ENCODE results near the gene TM7SF2.

Gene TM7SF2

GRCh38 chr11:65111744-65112545, at the start of gene TM7SF2:
Gene TM7SF2 (plus strand): TSS chr11:65111872. CDS start chr11:65112016, 144 bp downstream.
- DNase-seq (ENCODE audit: low spot score) = peak; percentile 95

GRCh38 chr11:65063532-65063931, 48.1 kb upstream of the TM7SF2 start:
- no peak for DNase-seq (ENCODE audit: low spot score)

GRCh38 chr11:65064847-65065240, 46.8 kb upstream of the TM7SF2 start:
- DNase-seq (ENCODE audit: low spot score) = no peak

DNA sequence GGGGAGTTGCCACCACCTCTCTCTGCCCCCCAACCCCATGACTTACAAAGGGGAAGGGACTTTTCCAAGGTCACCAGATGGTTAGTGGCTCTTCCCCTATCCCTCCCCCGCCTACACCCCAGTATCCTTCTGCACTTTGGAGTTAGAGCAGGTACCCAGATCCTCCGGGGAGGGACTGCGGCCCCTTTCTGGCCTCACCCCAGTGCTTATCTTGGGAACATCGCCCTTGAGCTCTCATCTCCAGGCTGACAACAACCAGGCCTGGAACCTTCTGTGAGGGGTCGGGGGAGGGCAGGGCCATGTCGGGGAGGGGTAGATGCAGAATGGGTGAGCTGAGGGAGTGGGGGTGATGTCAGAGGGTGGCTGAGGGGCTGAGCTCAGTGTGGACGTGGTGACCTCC, 45.8 kb upstream of the TM7SF2 start:
- no peak for DNase-seq (ENCODE audit: low spot score)

- DNase-seq (ENCODE audit: low spot score) = no peak
Measured at GRCh38 chr11:65066315-65066714, 45.4 kb upstream of the TM7SF2 start.

GRCh38 chr11:65066805-65067291, 44.8 kb upstream of the TM7SF2 start:
- no peak for DNase-seq (ENCODE audit: low spot score)

GRCh38 chr11:65067446-65067845, 44.2 kb upstream of the TM7SF2 start:
- DNase-seq (ENCODE audit: low spot score) = no peak

- DNase-seq (ENCODE audit: low spot score) = no peak
Measured at GRCh38 chr11:65069217-65069616, 42.5 kb upstream of the TM7SF2 start.

- no peak for DNase-seq (ENCODE audit: low spot score)
Measured at GRCh38 chr11:65071907-65072630, 39.6 kb upstream of the TM7SF2 start.

DNA sequence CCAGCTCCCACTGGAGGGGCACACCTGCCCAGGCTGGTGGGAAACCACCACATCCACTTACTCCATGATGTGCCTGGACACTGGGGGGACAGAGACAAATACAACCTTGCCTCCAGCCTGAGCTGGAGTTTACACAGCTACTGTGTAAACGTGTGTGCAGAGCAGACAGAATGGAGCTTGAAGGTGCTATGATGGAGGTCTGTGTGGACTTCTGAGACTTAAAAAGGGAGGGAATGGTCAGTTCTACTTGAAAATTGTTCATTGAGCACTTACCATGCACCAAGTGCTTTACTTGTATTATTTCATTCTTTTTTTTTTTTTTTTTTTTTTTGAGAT, 39.1 kb upstream of the TM7SF2 start:
- DNase-seq (ENCODE audit: low spot score) = no peak

DNA sequence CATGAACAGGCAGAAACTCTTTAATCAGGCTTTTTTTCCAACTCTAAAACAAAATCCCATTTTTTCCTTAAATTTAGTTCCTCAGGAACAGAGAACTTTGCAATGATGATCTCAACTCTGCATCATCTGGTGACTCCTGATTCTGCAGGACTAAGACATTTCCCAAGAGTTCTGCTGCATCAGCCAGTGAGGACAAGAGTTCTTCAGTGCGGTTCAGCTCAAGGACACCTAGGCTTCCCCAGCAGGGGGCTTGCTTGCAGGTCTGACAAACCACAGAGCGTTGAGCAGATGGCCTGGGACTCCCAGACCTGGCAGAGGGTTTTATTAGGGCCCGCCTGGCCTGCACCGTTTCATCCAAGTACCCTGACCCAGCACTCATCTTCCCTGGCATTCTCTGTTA, 34.2 kb upstream of the TM7SF2 start:
- no peak for DNase-seq (ENCODE audit: low spot score)

DNA sequence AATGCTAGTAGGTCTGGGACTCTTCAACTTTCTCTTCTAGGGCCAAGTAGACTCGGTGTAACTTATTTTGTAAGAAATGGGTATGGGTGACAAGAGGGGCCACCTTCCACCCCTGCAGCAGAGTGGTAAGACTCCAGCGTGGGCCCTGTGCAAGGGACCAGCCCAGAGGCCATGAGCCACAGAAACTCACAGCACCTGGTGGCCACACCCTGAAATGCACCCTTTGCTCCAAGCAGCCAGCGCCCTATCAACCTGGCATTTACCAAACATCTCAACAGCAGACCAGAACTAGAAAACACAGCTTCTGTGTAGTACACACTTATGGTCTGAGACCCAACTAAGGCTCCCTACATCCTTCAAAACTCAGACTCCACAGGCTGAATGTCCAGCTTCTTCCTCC, 33.5 kb upstream of the TM7SF2 start:
- DNase-seq (ENCODE audit: low spot score) = peak; percentile 64

GRCh38 chr11:65078786-65079342, 32.8 kb upstream of the TM7SF2 start:
- DNase-seq (ENCODE audit: low spot score) = no peak

DNA sequence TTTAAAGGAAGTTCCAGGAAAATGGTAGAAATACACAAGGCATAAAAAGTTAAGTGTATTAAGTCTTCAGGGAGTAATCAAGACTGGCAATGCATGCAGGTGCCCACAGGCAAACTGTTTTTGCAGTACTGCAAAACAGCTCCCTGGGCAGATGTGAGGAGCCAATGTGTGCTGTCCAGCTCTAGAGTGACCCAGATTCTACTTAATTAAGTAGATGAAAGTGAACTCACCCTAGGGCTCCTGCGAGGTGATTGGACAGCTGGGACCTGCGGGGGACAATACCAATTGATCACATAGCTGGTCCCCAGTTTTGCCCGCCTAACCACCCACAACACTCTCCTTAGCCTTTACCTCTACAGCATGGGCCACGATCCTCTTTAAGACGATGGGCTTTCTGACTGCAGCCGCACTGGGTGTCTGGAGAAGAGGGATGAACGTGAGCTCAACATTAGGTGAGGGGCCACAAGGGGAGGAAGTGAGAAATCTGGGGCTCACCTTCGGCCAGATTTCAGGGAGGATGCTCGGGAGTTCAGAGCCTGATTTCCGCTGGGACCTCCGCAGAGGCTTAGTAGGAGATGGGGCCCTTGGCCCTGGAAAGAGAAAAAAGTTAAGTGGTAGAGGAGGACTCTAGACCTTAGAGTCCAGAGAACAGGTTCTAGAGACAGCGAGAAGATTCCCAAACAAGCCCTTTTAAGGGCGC, 28.4 kb upstream of the TM7SF2 start:
- no peak for DNase-seq (ENCODE audit: low spot score)

DNA sequence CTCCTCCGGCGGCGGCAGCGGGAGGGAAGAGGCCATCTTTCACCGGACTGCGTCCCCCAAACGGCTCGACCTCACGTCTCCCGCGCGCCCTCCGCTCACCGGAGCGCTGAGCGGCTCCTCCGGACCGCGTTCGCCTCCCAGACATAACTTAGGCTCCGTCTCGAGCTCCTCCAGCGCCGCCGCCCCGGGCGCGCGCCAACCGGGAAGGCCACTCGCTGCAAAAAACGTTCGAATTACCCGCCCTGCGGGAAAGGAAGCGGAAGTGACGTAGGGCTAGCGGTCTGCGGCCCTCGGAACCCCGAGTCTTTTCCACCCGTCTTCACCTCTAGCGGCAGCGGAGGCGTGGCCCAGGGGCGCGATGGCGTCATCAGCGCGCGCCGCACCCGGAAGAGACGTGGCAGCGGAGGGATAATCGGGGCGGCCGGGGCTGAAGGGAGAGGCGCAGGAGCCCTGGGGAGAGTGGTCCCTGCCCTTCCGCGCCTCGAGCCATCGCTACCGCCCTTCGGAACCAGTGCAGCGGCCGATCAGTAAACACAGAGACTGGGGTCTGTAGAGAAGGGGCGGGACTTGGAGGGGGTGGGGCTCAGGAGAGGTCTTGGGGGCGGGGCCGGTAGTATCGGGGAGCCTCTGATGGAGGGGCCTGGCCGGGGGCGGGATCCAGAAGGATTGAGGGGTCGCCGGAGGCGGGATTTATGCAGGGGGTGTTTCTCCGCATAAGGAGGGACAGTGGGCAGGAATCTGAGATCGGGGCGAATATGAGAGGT, 27.7 kb upstream of the TM7SF2 start, which contains the start of the genes CDCA5 and ZFPL1:
Gene CDCA5 (minus strand): TSS at position 207 of the 764 bp plus-strand sequence. CDS start 62 bp downstream, at position 145.
Gene ZFPL1 (plus strand): TSS at position 389 of the 764 bp plus-strand sequence. CDS start 477 bp downstream, outside the sequence.
- DNase-seq (ENCODE audit: low spot score) = peak; percentile 98

DNA sequence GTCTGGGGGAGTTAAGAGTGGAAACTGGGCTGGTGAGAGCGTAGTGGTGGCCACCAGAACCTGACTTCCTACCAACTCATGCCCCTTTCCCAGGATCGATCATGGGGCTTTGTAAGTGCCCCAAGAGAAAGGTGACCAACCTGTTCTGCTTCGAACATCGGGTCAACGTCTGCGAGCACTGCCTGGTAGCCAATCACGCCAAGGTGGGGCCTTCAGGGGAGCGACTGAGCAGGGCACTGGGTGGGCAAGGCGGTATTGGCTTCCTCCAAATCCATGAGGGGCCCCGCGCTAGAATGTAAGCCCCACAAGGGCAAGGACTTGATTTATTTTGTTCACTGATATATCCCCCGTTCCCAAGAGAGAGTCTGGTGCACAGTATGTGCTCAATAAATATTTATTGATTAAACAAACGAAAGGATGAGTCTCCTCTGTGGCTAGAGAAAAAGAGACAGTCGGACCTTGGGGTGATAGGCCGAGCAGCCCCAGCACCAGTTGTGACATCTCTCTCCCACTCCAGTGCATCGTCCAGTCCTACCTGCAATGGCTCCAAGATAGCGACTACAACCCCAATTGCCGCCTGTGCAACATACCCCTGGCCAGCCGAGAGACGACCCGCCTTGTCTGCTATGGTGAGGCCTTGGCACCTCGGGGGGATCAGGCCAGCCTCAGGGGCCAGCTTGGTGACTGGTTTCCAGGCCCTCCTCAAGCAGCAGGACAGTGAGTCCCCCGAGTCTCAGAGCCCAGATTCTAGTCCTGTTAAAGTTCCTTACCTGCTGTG, 26.9 kb upstream of the TM7SF2 start:
- DNase-seq (ENCODE audit: low spot score) = no peak

DNA sequence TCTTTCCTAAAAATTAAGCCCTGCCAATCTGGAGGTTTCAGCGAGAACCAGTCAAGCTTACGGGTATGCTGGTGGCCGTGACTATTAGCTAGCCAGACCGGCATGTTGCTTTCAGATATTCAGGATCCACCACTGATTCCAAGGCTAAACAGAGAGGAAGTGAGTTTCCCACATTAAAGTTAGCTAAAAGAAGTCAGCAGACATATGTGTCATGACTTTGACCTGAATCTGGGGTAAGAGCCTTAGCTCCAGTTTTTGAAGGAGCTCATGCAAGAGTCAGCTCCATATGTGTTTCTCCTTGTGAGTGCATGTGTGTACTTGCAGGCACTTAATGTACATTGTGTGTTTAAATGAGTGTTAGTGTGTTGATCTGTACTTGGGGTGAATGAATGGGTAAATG, 26.2 kb upstream of the TM7SF2 start:
- no peak for DNase-seq (ENCODE audit: low spot score)

DNA sequence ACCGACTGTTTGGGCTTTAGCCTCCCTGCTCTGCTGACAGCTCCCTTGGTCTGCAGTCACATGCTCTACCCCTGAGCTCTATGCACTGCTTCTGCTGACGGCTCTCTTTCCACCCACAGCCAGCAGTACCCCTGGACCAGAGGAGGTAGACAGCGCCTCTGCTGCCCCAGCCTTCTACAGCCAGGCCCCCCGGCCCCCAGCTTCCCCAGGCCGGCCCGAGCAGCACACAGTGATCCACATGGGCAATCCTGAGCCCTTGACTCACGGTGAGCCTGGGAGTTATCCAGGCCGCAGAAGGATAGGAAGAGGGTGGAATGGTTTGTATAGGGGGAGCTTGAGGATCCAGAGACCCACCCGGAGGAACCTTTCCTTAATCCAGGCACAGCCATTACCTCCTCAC, 24.9 kb upstream of the TM7SF2 start:
- no peak for DNase-seq (ENCODE audit: low spot score)

DNA sequence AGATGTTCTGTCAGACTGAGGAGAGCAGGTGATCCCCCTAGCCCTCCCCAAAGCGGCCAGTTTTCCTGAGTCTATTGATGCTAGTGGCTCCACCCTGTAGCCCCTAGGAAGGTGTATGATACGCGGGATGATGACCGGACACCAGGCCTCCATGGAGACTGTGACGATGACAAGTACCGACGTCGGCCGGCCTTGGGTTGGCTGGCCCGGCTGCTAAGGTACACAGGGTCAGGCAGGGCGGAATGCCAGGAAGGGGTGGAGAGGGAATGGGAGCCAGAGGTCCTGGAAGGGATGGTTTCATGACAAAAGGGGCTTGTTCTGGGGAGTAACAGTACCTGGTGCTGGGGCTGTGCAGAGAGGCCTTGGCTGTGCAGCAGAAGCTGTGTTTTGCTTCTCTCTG, 24.5 kb upstream of the TM7SF2 start:
- DNase-seq (ENCODE audit: low spot score) = no peak

- no peak for DNase-seq (ENCODE audit: low spot score)
Measured at GRCh38 chr11:65087827-65088226, 23.8 kb upstream of the TM7SF2 start.

DNA sequence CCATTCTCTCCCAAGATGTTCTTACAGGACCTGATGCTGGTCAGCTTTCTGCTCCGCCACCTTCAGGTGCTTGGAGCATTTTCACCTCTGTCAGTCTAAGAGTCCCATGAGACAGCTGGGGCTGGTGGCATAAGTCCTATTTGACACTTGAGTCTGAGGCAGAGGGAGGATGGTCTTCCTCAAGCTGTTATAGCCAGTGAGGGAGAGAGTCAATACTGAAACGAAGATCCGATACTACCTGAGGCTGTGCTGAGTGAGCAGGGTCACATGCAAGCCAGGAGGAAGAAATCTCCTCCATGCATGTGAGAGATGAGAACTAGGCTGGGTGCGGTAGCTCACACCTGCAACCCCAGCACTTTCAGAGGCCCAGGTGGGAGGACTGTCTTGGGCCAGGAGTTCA, 22.1 kb upstream of the TM7SF2 start:
- DNase-seq (ENCODE audit: low spot score) = no peak

All from hematopoietic multipotent progenitor cell treated with erythropoietin and hydrocortisone succinate and interleukin-3 and kit ligand, for 17 days (in vitro differentiated cells).